T-helper 17 cell (primary cell): ENCODE measurements around the gene PHACTR1. TPM values are rescaled to one million over a fixed set of nuclear protein-coding genes. Genes with fewer than 3 reads are reported as not detected.

ENCODE experiments used
- ATAC-seq: fragments of 150-1000 bp; cut with Tn5 transposase; 2 replicates; pipeline ENCODE4 v1.10.0; 2021; ENCODE audit warnings: mild to moderate bottlenecking, moderate library complexity
- DNase-seq, 3 donors: peaks; one replicate each; pipeline versions ENCODE4 v3.0.0 to v3.0.0-alpha.2; 2020 to 2021
- H3K9me3 ChIP-seq: one replicate; pipeline ENCODE4 v1.7.0; 2013; ENCODE audit warnings: low read length, mild to moderate bottlenecking; ENCODE audit not compliant: control insufficient read depth, poor library complexity, severe bottlenecking
- H3K27ac Mint-ChIP-seq: one replicate; pipeline ENCODE4 v1.8.0; 2022; ENCODE audit warnings: mild to moderate bottlenecking, moderate library complexity, mixed read lengths
- H3K27me3 Mint-ChIP-seq: one replicate; pipeline ENCODE4 v1.8.0; 2022; ENCODE audit warnings: mixed read lengths
- H3K36me3 Mint-ChIP-seq: one replicate; pipeline ENCODE4 v1.8.0; 2022; ENCODE audit warnings: low read depth, mixed read lengths
- H3K4me1 Mint-ChIP-seq: one replicate; pipeline ENCODE4 v1.8.0; 2022; ENCODE audit warnings: mild to moderate bottlenecking, mixed read lengths
- H3K4me3 Mint-ChIP-seq: one replicate; pipeline ENCODE4 v1.8.0; 2022; ENCODE audit warnings: mild to moderate bottlenecking, moderate library complexity, mixed read lengths
- total RNA-seq, 4 donors: library from RNA in 2 of 4; stranded (reverse) in 2 of 4; gene quantifications; one replicate each; pipeline ENCODE4 v1.2.3 and lab custom pipeline; 2022 to 2026

Gene PHACTR1
- total RNA-seq, 2 donors from 2014 or later: 2.8 to 11.1 TPM

GRCh38 chr6:13289789-13290318 lies 573.3 kb downstream of the PHACTR1 start:
- H3K9me3 ChIP-seq: no peaks in the 10 kb centered on the region
- Mint-ChIP-seq H3K27ac (no peak overlapping the region), H3K4me1 (no peaks in the 10 kb centered on the region), H3K4me3 (no peak overlapping the region), H3K27me3 (no peaks in the 10 kb centered on the region), H3K36me3 (peaks cover 10% of the 10 kb centered on the region)
- no peak for DNase-seq
- no peak for ATAC-seq

- Mint-ChIP-seq H3K27ac (no peak overlapping the region), H3K4me1 (no peaks in the 10 kb centered on the region), H3K27me3 (no peaks in the 10 kb centered on the region), H3K4me3 (no peak overlapping the region), H3K36me3 (peaks cover 14% of the 10 kb centered on the region)
- no peak for DNase-seq
- no peaks in the 10 kb centered on the region for H3K9me3 ChIP-seq
- no peak for ATAC-seq
These were observed 573.8 kb downstream of the PHACTR1 start for GRCh38 chr6:13290335-13290734.

GRCh38 chr6:13292774-13293173 lies 576.2 kb downstream of the PHACTR1 start:
- ATAC-seq (no peak), DNase-seq (no peak)
- H3K27ac Mint-ChIP-seq: no peak overlapping the region
- peaks cover 14% of the 10 kb centered on the region for H3K36me3 Mint-ChIP-seq
- no peaks in the 10 kb centered on the region for H3K4me1 Mint-ChIP-seq
- no peaks in the 10 kb centered on the region for H3K27me3 Mint-ChIP-seq
- H3K4me3 Mint-ChIP-seq: no peak overlapping the region
- H3K9me3 ChIP-seq: no peaks in the 10 kb centered on the region

GRCh38 chr6:13294499-13295069 lies 578.0 kb downstream of the PHACTR1 start:
- ATAC-seq: no peak
- H3K36me3 Mint-ChIP-seq: peaks cover 17% of the 10 kb centered on the region
- DNase-seq: no peak
- no peaks in the 10 kb centered on the region for H3K27me3 Mint-ChIP-seq
- H3K27ac Mint-ChIP-seq: no peak overlapping the region
- no peaks in the 10 kb centered on the region for H3K4me1 Mint-ChIP-seq
- no peaks in the 10 kb centered on the region for H3K9me3 ChIP-seq
- no peak overlapping the region for H3K4me3 Mint-ChIP-seq

GRCh38 chr6:13295576-13295975 lies 579.0 kb downstream of the PHACTR1 start:
- no peaks in the 10 kb centered on the region for H3K9me3 ChIP-seq
- peaks cover 17% of the 10 kb centered on the region for H3K36me3 Mint-ChIP-seq
- DNase-seq (no peak), ATAC-seq (no peak)
- H3K4me1 Mint-ChIP-seq: no peaks in the 10 kb centered on the region
- H3K27me3 Mint-ChIP-seq: no peaks in the 10 kb centered on the region
- H3K4me3 Mint-ChIP-seq: no peak overlapping the region
- no peak overlapping the region for H3K27ac Mint-ChIP-seq

GRCh38 chr6:13296536-13296997 lies 580.0 kb downstream of the PHACTR1 start:
- Mint-ChIP-seq H3K27me3 (no peaks in the 10 kb centered on the region), H3K36me3 (peaks cover 17% of the 10 kb centered on the region), H3K4me3 (no peak overlapping the region), H3K27ac (no peak overlapping the region), H3K4me1 (no peaks in the 10 kb centered on the region)
- no peak for DNase-seq
- ATAC-seq: no peak
- no peaks in the 10 kb centered on the region for H3K9me3 ChIP-seq

GRCh38 chr6:13297391-13297790 lies 580.8 kb downstream of the PHACTR1 start:
- H3K9me3 ChIP-seq: no peaks in the 10 kb centered on the region
- H3K4me3 Mint-ChIP-seq: no peak overlapping the region
- H3K27me3 Mint-ChIP-seq: no peaks in the 10 kb centered on the region
- ATAC-seq: no peak
- no peak for DNase-seq
- H3K4me1 Mint-ChIP-seq: peaks cover under 1% of the 10 kb centered on the region
- no peak overlapping the region for H3K27ac Mint-ChIP-seq
- H3K36me3 Mint-ChIP-seq: peaks cover 17% of the 10 kb centered on the region

- H3K4me3 Mint-ChIP-seq: no peak overlapping the region
- no peak for ATAC-seq
- DNase-seq: no peak
- H3K9me3 ChIP-seq: no peaks in the 10 kb centered on the region
- peaks cover 11% of the 10 kb centered on the region for H3K4me1 Mint-ChIP-seq
- H3K27me3 Mint-ChIP-seq: no peaks in the 10 kb centered on the region
- no peak overlapping the region for H3K27ac Mint-ChIP-seq
- peaks cover 19% of the 10 kb centered on the region for H3K36me3 Mint-ChIP-seq
These were observed 581.9 kb downstream of the PHACTR1 start for GRCh38 chr6:13298446-13298845.

GRCh38 chr6:13299403-13299821 lies 582.8 kb downstream of the PHACTR1 start:
- no peak overlapping the region for H3K4me3 Mint-ChIP-seq
- ATAC-seq (no peak), DNase-seq (no peak)
- peaks cover 15% of the 10 kb centered on the region for H3K4me1 Mint-ChIP-seq
- H3K36me3 Mint-ChIP-seq: peaks cover 16% of the 10 kb centered on the region
- H3K9me3 ChIP-seq: no peaks in the 10 kb centered on the region
- H3K27me3 Mint-ChIP-seq: no peaks in the 10 kb centered on the region
- H3K27ac Mint-ChIP-seq: no peak overlapping the region

- Mint-ChIP-seq H3K36me3 (peaks cover 11% of the 10 kb centered on the region), H3K4me1 (peaks cover 17% of the 10 kb centered on the region)
These were observed 583.4 kb downstream of the PHACTR1 start for GRCh38 chr6:13299918-13300317.

GRCh38 chr6:13300643-13301590 lies 584.4 kb downstream of the PHACTR1 start:
- no peak overlapping the region for H3K27ac Mint-ChIP-seq
- DNase-seq (no peak), ATAC-seq (no peak)
- no peaks in the 10 kb centered on the region for H3K27me3 Mint-ChIP-seq
- no peaks in the 10 kb centered on the region for H3K9me3 ChIP-seq
- no peak overlapping the region for H3K4me3 Mint-ChIP-seq
- H3K4me1 Mint-ChIP-seq: peaks cover 17% of the 10 kb centered on the region
- peaks cover 7% of the 10 kb centered on the region for H3K36me3 Mint-ChIP-seq

More at GRCh38 chr6:13299918-13300317, 583.4 kb downstream of the PHACTR1 start:
- H3K4me3 Mint-ChIP-seq: no peak overlapping the region
- ATAC-seq (no peak), DNase-seq (no peak)
- no peaks in the 10 kb centered on the region for H3K9me3 ChIP-seq
- no peaks in the 10 kb centered on the region for H3K27me3 Mint-ChIP-seq
- H3K27ac Mint-ChIP-seq: no peak overlapping the region

GRCh38 chr6:13302291-13302690 lies 585.7 kb downstream of the PHACTR1 start:
- peaks cover 10% of the 10 kb centered on the region for H3K36me3 Mint-ChIP-seq
- no peak for ATAC-seq

More at GRCh38 chr6:13302291-13302690, 585.7 kb downstream of the PHACTR1 start:
- H3K9me3 ChIP-seq: no peaks in the 10 kb centered on the region
- Mint-ChIP-seq H3K4me3 (no peak overlapping the region), H3K27ac (peak overlapping the region; percentile 97), H3K27me3 (no peaks in the 10 kb centered on the region), H3K4me1 (peaks cover 17% of the 10 kb centered on the region)
- DNase-seq: no peak
